Ovary (tissue), 9 donors: ENCODE data around the gene GPRIN2. TPM values are rescaled to one million over a fixed set of nuclear protein-coding genes. Genes with fewer than 3 reads are reported as not detected.
A peak's percentile ranks its signal among the peaks of the same experiment; 100 is the strongest.
"Not testable (repeated sequence)": the region's sequence is repeated elsewhere in the genome, so short reads cannot be mapped to it uniquely, and the experiment has no call there.

ENCODE experiments used
- DNase-seq, 5 donors: peaks; one replicate each; pipeline ENCODE4 v3.0.0-alpha.2; 2019 to 2020
- H3K27ac ChIP-seq, 2 donors: fragments of 200-600 bp; one replicate each; pipeline versions ENCODE4 v1.5.1 to v1.8.0; 2019 to 2022
- H3K27me3 ChIP-seq: fragments of 200-600 bp; one replicate; pipeline ENCODE4 v1.8.0; 2022
- H3K36me3 ChIP-seq: fragments of 200-600 bp; sonication (generic); one replicate; pipeline ENCODE4 v1.5.1; 2019
- H3K4me1 ChIP-seq: one replicate; pipeline ENCODE4 v1.8.1; 2013; ENCODE audit warnings: mild to moderate bottlenecking, moderate library complexity; ENCODE audit not compliant: insufficient read depth
- H3K4me3 ChIP-seq: fragments of 200-600 bp; sonication (generic); one replicate; pipeline ENCODE4 v1.5.1; 2017
- H3K9me3 ChIP-seq, 2 donors: fragments of 200-600 bp in 1 of 2; sonication (generic) in 1 of 2; one replicate each; pipeline versions ENCODE4 v1.5.1 to v1.8.1; 2013 to 2019; ENCODE audit warnings: mild to moderate bottlenecking in 1 of 2, moderate library complexity in 1 of 2
- WGBS, 3 donors: extraction: QIAGEN DNeasy Blood & Tissue Kit in 1 of 3; methylation state at CpG; one replicate each; pipeline versions ENCODE4 v1.1.5 to v1.1.7; 2013 to 2017; 5-methylcytosine and 5-hydroxymethylcytosine counted together
- intact Hi-C, 4 donors: fragments of 100-400 bp; cut with DNase I; formaldehyde crosslinking; loops; one replicate each; pipeline versions ENCODE4 v1.11.0 to v1.15.1; 2022 to 2023
- polyA plus RNA-seq, 2 donors: library from polyadenylated mRNA; stranded (reverse); fragments of 200-250 nt in 1 of 2; fragments of 350-450 nt in 1 of 2; fragmentation: Illumina TruSeq in 1 of 2; extraction: RNeasy Lipid Tissue Mini Kit (QIAGEN cat#74804) in 1 of 2; gene quantifications; one replicate each; pipeline ENCODE4 v1.2.3, GENCODE V29; 2013 to 2014
- total RNA-seq, 7 donors: library from RNA; depleted of rRNA in 2 of 7; stranded (reverse); fragments of >200 nt in 2 of 7; fragmentation: NEBNext Ultra II Directional in 3 of 7; extraction: Animal tissue kit (Norgen Biotek cat#: 25700) in 3 of 7; gene quantifications; one replicate each; pipeline versions ENCODE4 v1.1.0 to v1.2.4, GENCODE V29; 2016 to 2023
- donor health status: DM: no; HTN: no; CAD: no; lungs with moderate emphysema.
- donor health status: DM: no; HTN: no; CAD: no.
- donor health status: Bipolar disorder and iron deficiency.
- donor health status: DM: yes; HTN: yes; CAD: no.
- donor health status: DM: no; HTN: no; CAD: no.
- donor health status: DM: yes; HTN: yes; CAD: no.

Gene GPRIN2
- total and polyA plus RNA-seq, 9 donors = 0.22 to 2.4 (median 0.61) TPM; not detected in 4

DNA sequence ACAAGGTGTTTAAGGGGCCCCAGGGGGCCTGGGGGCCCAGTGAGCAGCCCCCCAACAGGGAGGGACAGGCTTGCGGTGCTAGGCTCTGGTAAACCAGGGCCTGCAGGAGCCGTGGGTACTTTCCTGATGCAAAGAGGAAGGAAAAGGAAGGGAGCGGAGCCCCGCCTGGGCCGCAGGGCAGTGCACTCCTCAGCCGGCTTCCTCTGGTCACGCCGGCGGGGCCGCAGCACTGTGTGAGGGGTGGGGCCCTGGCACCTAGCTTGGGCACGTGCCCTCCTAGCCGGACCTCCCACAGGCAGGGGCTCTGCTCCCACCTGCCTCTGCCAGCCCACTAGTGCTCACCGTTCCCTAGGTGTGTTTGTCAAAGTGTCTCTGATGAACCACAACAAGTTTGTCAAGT lies 28.8 kb upstream of the GPRIN2 start:
- WGBS, 3 donors = no CpG with 5 or more reads among the region's 13 CpGs
- H3K27ac ChIP-seq, H3K36me3 ChIP-seq, H3K4me3 ChIP-seq, H3K27me3 ChIP-seq, H3K9me3 ChIP-seq, H3K4me1 ChIP-seq, DNase-seq, intact Hi-C loops: not testable (repeated sequence)

DNA sequence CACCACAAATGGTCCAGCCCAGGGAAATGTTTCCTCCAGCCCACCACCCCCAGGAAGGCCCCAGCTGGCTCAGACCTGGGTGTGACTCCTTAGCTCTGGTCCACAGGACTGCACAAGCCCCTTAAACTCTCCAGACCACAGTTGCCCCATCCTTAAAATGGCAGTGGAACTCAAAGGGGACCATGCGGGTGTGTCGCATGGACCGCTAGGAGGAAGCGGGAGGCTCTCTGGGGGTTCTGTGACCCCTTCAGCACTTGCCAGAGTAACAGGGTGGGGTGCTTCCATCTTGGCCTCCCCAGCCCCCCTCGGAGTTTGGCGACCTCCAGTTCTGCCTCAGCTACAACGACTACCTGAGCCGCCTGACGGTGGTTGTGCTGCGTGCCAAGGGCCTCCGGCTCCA lies 27.7 kb upstream of the GPRIN2 start:
- H3K4me3 ChIP-seq, intact Hi-C loops: not testable (repeated sequence)
- 79 to 89% (median 88%) methylated on average over 4 to 7 of the region's 11 CpGs for WGBS, 3 donors

DNA sequence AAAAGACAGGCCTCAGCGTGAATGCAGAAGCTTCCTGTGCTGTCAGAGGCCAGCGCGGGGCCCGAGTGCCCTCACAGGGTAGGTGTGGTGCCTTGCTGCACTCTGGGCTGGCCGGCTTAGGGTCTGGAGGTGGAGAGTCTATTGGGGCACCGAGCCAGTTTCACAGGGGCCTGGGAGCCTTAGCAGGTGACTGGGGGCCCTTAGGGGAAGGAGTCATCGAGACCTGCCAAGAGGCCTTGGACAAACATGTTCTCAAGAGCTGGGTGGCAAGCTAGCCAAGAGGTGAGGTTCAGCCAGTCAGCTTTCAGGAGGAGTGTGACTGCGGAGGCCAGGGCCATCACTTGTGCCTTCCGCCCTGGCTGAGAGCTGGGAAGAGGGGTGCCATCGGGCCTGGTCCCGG lies 26.1 kb upstream of the GPRIN2 start:
- DNase-seq = not testable (repeated sequence)

More for the DNA sequence above, 27.7 kb upstream of the GPRIN2 start:
- not testable (repeated sequence) for DNase-seq, H3K27me3 ChIP-seq, H3K4me1 ChIP-seq, H3K27ac ChIP-seq, H3K36me3 ChIP-seq, H3K9me3 ChIP-seq

GRCh38 chr10:46581997-46582396 lies 25.5 kb upstream of the GPRIN2 start:
- H3K9me3 ChIP-seq, H3K4me1 ChIP-seq, H3K4me3 ChIP-seq, intact Hi-C loops, H3K27ac ChIP-seq, H3K36me3 ChIP-seq, H3K27me3 ChIP-seq, DNase-seq: not testable (repeated sequence)
- 86 to 96% (median 96%) methylated on average over 6 to 9 of the region's 12 CpGs for WGBS, 3 donors

More for the DNA sequence above, 26.1 kb upstream of the GPRIN2 start:
- intact Hi-C loops, H3K36me3 ChIP-seq, H3K27me3 ChIP-seq, H3K9me3 ChIP-seq, H3K4me3 ChIP-seq, H3K27ac ChIP-seq, H3K4me1 ChIP-seq: not testable (repeated sequence)
- 68% methylated on average over 2 of the region's 11 CpGs; no CpG with 5 or more reads in 2 of the 3 donors for WGBS, 3 donors

DNA sequence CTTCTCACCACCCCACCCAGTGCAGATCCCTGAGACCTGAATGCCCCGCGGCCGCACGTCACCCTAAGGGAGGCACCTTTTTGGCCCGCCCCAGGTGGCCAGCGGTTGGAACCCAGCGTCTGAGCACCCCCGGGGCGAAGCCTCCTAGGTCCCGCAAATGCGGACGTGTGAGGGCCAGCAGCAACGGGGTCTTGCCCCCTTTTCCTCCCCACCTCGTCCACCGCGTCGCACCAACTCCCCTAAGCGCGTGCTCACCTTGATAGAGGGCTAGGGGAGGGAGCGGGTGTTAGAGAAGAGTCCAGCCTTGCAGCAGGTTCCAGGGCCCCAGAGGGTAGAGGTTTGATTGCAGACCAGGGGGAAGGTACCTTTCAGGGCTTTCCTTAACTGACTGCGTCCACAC lies 22.9 kb upstream of the GPRIN2 start:
- intact Hi-C loops, DNase-seq, H3K27me3 ChIP-seq, H3K27ac ChIP-seq, H3K4me1 ChIP-seq, H3K36me3 ChIP-seq, H3K4me3 ChIP-seq, H3K9me3 ChIP-seq: not testable (repeated sequence)
- 45% methylated on average over 11 of the region's 21 CpGs; no CpG with 5 or more reads in 2 of the 3 donors for WGBS, 3 donors

DNA sequence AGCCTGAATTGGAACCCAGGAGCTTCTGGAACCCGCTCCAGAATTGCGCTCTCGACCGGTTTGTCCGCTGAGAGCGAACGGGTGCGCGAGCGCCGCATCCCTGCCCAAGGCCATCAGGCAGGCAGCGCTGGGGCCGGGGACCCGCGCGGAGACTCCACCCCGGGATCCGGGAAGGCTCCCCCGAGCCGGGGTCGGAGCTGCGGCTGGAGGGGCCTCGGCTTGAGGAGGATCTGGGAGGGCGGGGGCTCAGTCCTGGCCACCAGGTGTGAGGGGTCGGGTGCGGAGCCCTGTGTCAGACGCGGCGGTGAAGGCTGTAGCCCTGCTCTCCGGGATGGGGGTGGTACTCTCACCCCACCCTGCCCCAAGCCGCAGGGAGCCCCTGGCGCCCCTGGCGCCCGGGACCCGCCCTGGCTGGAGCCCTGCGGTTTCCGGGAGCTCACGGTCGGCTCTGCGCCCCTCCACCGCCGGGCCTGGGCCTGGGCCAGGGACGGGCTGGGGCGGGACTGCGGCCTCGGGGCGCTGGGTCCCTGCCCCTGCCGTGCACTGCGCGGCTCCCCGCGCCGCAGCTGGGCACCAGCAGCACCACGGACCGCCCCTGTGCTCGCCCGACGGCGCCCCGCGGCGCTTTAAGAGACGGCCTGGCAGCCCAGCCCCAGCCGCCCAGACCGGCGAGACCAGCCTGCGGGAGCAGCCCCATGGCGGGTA lies 22.2 kb upstream of the GPRIN2 start, which contains the start of gene SYT15:
Gene SYT15, plus strand, starts transcription at position 655 of the 705 bp plus-strand sequence. Its CDS starts 41 bp downstream, at position 696.
- intact Hi-C loops = not testable (repeated sequence)
- WGBS, 3 donors = 1% methylated on average over 40 of the region's 68 CpGs; no CpG with 5 or more reads in 2 of the 3 donors

GRCh38 chr10:46577624-46578473 lies 21.4 kb upstream of the GPRIN2 start:
- not testable (repeated sequence) for H3K4me1 ChIP-seq, H3K4me3 ChIP-seq
- WGBS, 3 donors = 23 to 75% methylated on average over 4 to 40 of the region's 50 CpGs; no CpG with 5 or more reads in 1 of the 3 donors

More for the DNA sequence above, 22.2 kb upstream of the GPRIN2 start, which contains the start of gene SYT15:
- not testable (repeated sequence) for H3K27ac ChIP-seq, H3K27me3 ChIP-seq, H3K36me3 ChIP-seq, H3K9me3 ChIP-seq, H3K4me3 ChIP-seq, DNase-seq, H3K4me1 ChIP-seq

GRCh38 chr10:46573884-46574283 lies 17.4 kb upstream of the GPRIN2 start:
- WGBS, 3 donors = 54 to 58% methylated on average over 3 of the region's 4 CpGs; no CpG with 5 or more reads in 1 of the 3 donors
- H3K4me3 ChIP-seq, H3K9me3 ChIP-seq, H3K36me3 ChIP-seq, H3K4me1 ChIP-seq, H3K27me3 ChIP-seq, H3K27ac ChIP-seq, intact Hi-C loops: not testable (repeated sequence)
- peak in 1 of 5 donors; percentile 20 for DNase-seq

More at GRCh38 chr10:46577624-46578473, 21.4 kb upstream of the GPRIN2 start:
- H3K9me3 ChIP-seq, H3K27ac ChIP-seq, DNase-seq, H3K27me3 ChIP-seq, intact Hi-C loops, H3K36me3 ChIP-seq: not testable (repeated sequence)

DNA sequence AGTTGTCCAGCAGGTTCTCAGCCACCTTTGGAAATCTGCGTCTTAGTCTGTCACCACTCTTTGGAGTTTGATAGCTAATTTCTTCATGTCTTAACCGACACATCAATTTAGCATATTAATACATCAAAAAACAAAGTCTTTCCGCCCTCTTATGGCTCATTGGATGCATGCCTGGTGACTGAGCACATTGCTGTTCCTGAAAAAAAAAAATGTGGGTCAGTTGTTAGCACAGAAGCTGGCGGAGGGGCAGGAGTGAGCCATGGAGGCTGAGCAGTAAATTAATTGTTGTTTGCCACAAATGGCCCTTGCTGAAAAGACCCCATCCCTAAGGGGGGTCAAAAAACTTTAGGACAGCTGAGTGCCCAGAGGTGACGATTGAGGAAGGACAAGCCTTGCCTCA lies 16.9 kb upstream of the GPRIN2 start:
- H3K4me3 ChIP-seq, intact Hi-C loops, DNase-seq, H3K9me3 ChIP-seq, H3K36me3 ChIP-seq, H3K4me1 ChIP-seq, H3K27ac ChIP-seq, H3K27me3 ChIP-seq: not testable (repeated sequence)
- WGBS, 3 donors = 43 to 57% (median 47%) methylated on average over 3 to 4 of the region's 5 CpGs

DNA sequence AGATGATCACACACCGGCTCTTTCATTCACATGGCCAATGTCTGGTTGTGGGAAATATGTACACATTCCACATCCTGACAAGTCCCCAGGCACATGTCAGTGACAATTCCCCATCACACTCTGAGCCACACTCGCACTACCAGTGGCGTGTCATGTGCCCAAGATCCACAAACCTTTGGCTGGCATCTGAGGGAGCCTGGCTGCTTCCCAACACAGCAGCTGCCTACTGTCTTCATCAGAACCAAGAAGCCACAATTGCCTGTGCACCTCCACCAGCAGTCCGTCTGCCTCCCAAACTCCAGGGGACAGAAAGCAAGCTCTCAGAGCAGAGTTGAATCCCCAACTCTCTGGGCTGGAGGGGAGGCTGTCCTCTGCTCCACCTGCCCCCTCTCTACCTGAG lies 16.3 kb upstream of the GPRIN2 start:
- H3K9me3 ChIP-seq, H3K4me1 ChIP-seq, H3K4me3 ChIP-seq, H3K27me3 ChIP-seq, intact Hi-C loops, H3K27ac ChIP-seq, H3K36me3 ChIP-seq, DNase-seq: not testable (repeated sequence)
- 43 to 83% (median 49%) methylated on average over 2 to 3 of the region's 4 CpGs for WGBS, 3 donors

GRCh38 chr10:46570655-46571054 lies 14.2 kb upstream of the GPRIN2 start:
- H3K9me3 ChIP-seq, H3K27ac ChIP-seq, H3K36me3 ChIP-seq, H3K4me1 ChIP-seq, DNase-seq, H3K4me3 ChIP-seq, intact Hi-C loops, H3K27me3 ChIP-seq: not testable (repeated sequence)
- no CpG with 5 or more reads among the region's 2 CpGs for WGBS, 3 donors
